ENCODE measurements around the gene TAOK2.

Gene TAOK2

GRCh38 chr16:29962344-29962994 lies 11.2 kb upstream of the TAOK2 start:
- peak in 5 of 51 donors; percentile 4 to 51 (median 19) for DNase-seq

DNA sequence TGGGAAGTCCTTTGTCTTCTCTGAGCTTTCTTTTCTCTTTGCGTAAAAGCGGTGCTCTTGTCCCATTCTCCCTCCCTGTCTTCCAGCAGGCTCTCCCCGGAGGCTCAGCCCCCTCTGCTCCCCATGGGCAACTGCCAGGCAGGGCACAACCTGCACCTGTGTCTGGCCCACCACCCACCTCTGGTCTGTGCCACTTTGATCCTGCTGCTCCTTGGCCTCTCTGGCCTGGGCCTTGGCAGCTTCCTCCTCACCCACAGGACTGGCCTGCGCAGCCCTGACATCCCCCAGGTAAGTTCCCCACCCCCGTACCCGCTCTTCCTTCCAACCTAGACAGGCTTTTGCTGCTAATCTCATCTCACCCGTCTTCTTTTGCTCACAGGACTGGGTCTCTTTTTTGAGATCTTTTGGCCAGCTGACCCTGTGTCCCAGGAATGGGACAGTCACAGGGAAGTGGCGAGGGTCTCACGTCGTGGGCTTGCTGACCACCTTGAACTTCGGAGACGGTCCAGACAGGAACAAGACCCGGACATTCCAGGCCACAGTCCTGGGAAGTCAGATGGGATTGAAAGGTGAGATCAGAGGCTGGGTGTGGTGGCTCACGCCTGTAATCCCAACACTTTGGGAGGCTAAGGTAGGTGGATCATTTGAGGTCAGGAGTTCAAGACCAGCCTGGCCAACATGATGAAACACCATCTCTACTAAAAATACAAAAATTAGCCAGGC lies 10.5 kb upstream of the TAOK2 start:
- no peak for DNase-seq

GRCh38 chr16:29968205-29968604 lies 5.5 kb upstream of the TAOK2 start:
- no peak for DNase-seq

GRCh38 chr16:29971304-29971703 lies 2.4 kb upstream of the TAOK2 start:
- no peak for DNase-seq

- DNase-seq, result no peak
These were observed 1.2 kb upstream of the TAOK2 start for GRCh38 chr16:29972500-29972899.

DNA sequence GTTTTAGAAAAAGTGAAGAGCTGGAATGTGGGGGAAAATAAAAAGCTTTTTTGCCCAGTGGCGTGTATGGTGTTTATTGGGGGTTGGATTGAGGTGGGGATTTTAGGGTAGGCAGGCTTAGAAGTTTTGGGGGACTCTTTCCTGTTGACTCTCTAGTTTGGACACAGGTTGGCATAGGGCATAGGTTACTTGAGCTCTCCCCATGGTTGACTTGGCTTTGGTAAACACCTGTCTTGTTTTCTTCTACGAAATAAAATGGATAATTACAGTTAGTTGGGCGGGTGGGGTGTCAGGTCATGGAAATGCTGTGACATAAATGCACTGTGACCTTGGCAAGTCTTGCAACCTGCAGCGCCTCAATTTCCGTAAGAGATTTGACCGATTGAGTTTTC lies 680 bp upstream of the TAOK2 start:
- no peak for DNase-seq

GRCh38 chr16:29974291-29975133 lies 844 bp downstream of the TAOK2 start:
- DNase-seq, result peak in 7 of 51 donors; percentile 9 to 26 (median 13)

DNA sequence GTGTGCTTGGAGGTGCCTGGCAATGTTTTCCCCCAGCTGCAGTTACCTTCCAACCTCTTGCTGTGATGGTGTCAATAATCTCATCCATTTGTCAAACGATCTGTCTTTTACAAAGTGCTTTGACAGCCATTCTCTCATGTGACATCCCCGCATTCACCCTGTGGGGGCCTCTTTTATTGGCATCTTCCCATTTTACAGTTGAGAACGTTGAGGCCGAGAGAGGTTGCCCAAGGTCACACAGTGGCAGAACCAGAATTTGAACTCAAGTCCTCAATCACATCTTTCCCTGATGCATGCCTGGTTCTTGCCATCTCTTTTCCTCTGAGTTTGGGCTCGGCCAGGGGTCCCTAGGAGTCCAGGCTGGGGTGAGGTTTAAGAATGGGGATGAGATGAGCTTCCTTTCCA lies 1.5 kb downstream of the TAOK2 start:
- no peak for DNase-seq

GRCh38 chr16:29975811-29976511 lies 2.3 kb downstream of the TAOK2 start:
- no peak for DNase-seq

DNA sequence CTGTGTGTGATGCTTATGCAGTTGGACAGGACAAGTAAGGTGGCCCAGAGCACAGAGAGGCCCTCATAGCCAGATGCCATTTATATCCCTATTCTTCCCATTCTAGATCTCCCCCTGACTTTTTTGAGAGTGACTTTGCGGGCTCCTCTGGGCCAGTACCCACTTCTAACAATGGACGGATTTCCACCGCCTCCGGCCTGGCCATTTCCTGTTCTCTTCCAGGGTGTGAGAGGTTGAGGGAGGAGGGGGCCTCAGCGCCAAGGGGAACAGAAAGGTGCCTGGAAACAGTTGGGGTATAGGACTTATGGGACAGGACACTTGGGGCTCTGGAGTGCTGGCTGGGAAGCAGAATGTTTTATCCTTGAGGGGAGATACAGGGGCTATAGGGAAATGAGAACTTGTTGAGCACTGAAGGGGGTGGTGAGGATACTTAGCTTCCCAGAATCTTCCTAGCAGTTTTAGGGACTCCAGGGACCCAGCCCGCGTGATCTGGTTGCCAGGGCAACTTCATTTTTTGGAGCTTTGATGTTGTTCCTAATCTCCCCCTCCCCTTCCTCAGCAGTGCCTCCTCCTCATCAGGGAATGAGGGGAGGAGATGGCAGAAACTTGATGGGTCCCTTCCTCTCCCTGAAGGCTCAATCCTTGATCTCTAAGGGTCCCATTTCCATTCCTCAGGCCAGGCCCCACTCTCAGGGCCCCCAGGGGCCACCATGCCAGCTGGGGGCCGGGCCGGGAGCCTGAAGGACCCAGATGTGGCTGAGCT lies 3.6 kb downstream of the TAOK2 start:
- DNase-seq, result no peak

GRCh38 chr16:29978081-29978480 lies 4.4 kb downstream of the TAOK2 start:
- no peak for DNase-seq

- DNase-seq, result no peak
These were observed 5.0 kb downstream of the TAOK2 start for GRCh38 chr16:29978564-29979270.

DNA sequence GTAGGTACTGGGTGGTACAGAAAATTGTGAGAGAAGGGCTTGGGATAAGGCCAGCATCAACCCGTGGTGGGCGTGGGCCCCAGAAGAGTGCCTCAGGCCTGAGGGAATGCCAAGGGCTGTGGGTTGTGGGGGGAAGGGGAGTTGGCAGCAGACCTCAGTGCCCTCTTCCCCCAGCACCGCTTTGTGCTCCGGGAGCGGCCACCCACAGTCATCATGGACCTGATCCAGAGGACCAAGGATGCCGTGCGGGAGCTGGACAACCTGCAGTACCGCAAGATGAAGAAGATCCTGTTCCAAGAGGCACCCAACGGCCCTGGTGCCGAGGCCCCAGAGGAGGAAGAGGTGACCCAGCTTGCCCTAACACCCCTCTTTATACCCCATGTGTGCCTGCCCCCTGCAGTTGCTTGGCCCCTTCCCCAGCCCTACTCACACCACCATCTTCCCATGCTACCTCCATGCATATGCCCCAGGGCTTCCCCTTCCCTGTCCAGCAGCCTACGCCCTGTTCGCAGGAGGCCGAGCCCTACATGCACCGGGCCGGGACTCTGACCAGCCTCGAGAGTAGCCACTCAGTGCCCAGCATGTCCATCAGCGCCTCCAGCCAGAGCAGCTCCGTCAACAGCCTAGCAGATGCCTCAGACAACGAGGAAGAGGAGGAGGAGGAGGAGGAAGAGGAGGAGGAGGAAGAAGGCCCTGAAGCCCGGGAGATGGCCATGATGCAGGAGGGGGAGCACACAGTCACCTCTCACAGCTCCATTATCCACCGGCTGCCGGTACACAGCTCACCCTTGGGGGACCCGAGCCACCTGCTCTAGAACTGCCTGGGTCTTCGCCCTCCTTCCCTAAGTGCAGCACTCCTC lies 9.1 kb downstream of the TAOK2 start:
- DNase-seq, result no peak

GRCh38 chr16:29983420-29984136 lies 9.9 kb downstream of the TAOK2 start:
- no peak for DNase-seq

DNA sequence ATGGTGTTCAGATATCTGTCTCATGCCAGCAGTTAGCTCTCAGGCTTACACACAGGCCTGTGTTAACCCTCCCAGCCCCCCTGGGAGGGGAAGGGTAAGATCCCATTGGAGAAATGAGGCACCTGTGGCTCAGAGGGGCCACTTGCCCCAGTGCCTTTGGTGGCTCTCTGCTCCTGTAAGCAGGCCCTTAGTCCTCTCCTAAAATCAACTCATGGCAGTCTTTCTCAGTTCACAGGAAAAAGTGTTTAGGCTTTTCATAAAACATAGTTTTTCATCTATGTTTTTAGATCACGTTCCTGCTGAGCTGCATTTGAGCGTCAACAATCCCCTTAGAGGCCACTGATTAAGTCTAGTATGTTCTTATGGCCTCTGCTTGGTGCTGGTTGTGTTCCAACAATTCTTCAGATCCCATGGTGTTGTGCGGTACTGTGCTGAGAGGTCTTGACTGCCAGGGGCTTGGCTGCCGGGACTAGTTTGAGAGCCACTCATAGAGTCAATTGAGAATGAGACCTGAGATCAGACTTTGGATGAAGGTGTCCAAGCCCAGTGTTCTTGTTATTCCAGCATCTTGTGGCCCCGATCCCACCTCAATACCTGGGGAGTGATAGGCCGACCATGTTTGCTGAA lies 10.6 kb downstream of the TAOK2 start:
- DNase-seq, result no peak

GRCh38 chr16:29984764-29985147 lies 11.1 kb downstream of the TAOK2 start:
- no peak for DNase-seq

DNA sequence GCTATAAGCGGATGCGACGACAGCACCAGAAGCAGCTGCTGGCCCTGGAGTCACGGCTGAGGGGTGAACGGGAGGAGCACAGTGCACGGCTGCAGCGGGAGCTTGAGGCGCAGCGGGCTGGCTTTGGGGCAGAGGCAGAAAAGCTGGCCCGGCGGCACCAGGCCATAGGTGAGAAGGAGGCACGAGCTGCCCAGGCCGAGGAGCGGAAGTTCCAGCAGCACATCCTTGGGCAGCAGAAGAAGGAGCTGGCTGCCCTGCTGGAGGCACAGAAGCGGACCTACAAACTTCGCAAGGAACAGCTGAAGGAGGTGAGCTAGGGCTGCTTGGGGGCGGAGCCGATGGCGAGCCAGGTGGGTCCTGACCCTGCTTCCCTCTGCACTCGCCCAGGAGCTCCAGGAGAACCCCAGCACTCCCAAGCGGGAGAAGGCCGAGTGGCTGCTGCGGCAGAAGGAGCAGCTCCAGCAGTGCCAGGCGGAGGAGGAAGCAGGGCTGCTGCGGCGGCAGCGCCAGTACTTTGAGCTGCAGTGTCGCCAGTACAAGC lies 11.7 kb downstream of the TAOK2 start:
- DNase-seq, result no peak

GRCh38 chr16:29986231-29986630 lies 12.6 kb downstream of the TAOK2 start:
- DNase-seq, result no peak

Measured in hypothalamus (tissue), 51 donors.